ENCODE measurements around the gene ZNF839. TPM values are rescaled to one million over a fixed set of nuclear protein-coding genes. Genes with fewer than 3 reads are reported as not detected.

Gene ZNF839
- total RNA-seq, 1 donor from 2014 or later = 9.8 TPM

DNA sequence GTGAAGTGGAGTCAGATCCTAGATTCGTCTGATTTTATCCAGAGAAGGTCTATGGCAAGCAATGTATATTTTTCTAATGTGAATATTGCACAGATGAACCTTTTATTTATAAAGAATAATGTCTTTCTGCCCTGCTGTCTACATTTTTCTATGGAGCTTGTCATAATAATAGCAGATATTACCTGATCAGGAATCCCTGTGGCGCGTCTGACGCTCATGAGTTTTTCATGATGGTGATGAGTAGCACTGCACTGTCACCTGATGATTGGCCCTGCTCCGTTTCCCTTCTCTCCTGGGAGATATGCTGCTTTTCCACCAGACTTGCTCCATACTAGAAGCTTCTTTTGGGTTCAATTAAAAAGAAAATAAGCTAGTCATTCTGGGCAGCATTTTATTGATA, 22.7 kb downstream of the ZNF839 start:
- TF ChIP-seq, protein P1, sequence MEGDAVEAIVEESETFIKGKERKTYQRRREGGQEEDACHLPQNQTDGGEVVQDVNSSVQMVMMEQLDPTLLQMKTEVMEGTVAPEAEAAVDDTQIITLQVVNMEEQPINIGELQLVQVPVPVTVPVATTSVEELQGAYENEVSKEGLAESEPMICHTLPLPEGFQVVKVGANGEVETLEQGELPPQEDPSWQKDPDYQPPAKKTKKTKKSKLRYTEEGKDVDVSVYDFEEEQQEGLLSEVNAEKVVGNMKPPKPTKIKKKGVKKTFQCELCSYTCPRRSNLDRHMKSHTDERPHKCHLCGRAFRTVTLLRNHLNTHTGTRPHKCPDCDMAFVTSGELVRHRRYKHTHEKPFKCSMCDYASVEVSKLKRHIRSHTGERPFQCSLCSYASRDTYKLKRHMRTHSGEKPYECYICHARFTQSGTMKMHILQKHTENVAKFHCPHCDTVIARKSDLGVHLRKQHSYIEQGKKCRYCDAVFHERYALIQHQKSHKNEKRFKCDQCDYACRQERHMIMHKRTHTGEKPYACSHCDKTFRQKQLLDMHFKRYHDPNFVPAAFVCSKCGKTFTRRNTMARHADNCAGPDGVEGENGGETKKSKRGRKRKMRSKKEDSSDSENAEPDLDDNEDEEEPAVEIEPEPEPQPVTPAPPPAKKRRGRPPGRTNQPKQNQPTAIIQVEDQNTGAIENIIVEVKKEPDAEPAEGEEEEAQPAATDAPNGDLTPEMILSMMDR (IDR thresholded peaks at IDR 0.05; ENCODE audit: insufficient read depth, low read length, poor library complexity, severe bottlenecking) = no peak

DNA sequence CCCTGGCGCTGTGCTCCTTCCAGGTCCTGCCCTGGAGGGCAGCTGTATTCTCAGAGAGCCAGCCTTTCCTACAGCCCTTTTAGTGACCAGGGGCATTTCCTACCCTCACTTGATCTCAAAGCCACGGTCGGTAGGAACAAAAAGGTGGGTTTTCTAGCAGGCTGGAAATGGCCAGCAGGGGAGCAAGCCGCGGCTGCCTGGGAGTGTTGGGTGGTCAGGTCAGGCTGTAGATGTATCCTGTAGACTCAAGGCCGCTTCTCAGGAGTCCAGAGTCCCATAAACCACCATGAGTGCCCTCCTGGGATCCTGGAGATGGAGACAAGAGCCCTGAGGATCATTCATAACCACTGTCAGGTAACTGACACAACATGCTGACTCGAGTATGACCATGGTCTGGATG, 24.5 kb downstream of the ZNF839 start:
- H3K36me3 ChIP-seq (ENCODE audit: control insufficient read depth, insufficient read depth, low read length) = peaks cover 1% of the 10 kb centered on the region
- TF ChIP-seq, protein P1 (IDR thresholded peaks at IDR 0.05; ENCODE audit: insufficient read depth, low read length, poor library complexity, severe bottlenecking) = no peak
- DNase-seq (ENCODE audit: low read depth) = no peak
- no peak overlapping the region for H3K4me3 ChIP-seq (ENCODE audit: low read depth, low read length)
- no peaks in the 10 kb centered on the region for H3K27me3 ChIP-seq (ENCODE audit: control insufficient read depth, insufficient read depth, low read length)

More for the DNA sequence above, 22.7 kb downstream of the ZNF839 start:
- H3K27me3 ChIP-seq (ENCODE audit: control insufficient read depth, insufficient read depth, low read length) = no peaks in the 10 kb centered on the region
- peaks cover 1% of the 10 kb centered on the region for H3K36me3 ChIP-seq (ENCODE audit: control insufficient read depth, insufficient read depth, low read length)
- H3K4me3 ChIP-seq (ENCODE audit: low read depth, low read length) = no peak overlapping the region
- DNase-seq (ENCODE audit: low read depth) = no peak

DNA sequence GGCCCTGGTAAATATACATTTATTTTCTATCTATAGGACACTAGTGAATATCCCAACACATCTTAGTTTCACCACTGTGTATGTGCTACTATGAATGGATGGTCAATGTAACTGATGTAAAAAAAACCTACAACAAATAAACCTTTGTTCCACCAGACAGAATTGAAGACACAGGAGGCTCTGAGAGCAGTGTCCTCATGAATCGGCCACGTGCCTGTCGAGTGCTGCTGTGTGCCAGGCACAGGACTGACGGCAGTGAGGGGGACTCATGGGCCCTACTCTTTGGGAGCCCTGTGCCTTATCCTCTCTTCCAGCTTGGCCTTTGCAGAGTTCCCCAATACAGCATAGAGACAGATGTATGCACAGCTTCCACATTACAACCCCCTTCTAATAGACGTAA, 24.9 kb downstream of the ZNF839 start:
- no peak for DNase-seq (ENCODE audit: low read depth)
- Histone ChIP-seq H3K4me3 (ENCODE audit: low read depth, low read length) (no peak overlapping the region), H3K36me3 (ENCODE audit: control insufficient read depth, insufficient read depth, low read length) (peaks cover 1% of the 10 kb centered on the region), H3K27me3 (ENCODE audit: control insufficient read depth, insufficient read depth, low read length) (no peaks in the 10 kb centered on the region)
- TF ChIP-seq, protein P1 (IDR thresholded peaks at IDR 0.05; ENCODE audit: insufficient read depth, low read length, poor library complexity, severe bottlenecking) = no peak

DNA sequence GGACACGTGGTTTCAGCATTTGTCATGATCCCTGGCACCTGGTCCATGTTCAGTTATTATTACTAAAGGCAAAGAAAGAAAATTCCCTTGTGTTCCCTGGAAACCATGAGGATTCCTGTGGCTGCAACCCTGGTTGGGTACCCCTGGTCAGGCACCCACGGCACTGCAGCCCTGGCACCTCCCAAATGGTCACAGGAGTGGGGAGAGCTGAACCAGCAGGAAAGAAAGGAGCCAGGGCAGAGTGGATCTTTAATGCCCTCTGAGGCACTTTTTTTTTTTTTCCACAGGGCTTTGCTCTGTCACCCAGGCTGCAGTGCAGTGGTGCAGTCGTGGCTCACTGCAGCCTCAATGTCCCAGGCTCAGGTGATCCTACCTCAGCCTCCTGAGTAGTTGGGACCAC, 25.7 kb downstream of the ZNF839 start:
- no peak overlapping the region for H3K4me3 ChIP-seq (ENCODE audit: low read depth, low read length)
- peaks cover 1% of the 10 kb centered on the region for H3K36me3 ChIP-seq (ENCODE audit: control insufficient read depth, insufficient read depth, low read length)
- DNase-seq (ENCODE audit: low read depth) = no peak
- TF ChIP-seq, protein P1 (IDR thresholded peaks at IDR 0.05; ENCODE audit: insufficient read depth, low read length, poor library complexity, severe bottlenecking) = no peak
- no peaks in the 10 kb centered on the region for H3K27me3 ChIP-seq (ENCODE audit: control insufficient read depth, insufficient read depth, low read length)

DNA sequence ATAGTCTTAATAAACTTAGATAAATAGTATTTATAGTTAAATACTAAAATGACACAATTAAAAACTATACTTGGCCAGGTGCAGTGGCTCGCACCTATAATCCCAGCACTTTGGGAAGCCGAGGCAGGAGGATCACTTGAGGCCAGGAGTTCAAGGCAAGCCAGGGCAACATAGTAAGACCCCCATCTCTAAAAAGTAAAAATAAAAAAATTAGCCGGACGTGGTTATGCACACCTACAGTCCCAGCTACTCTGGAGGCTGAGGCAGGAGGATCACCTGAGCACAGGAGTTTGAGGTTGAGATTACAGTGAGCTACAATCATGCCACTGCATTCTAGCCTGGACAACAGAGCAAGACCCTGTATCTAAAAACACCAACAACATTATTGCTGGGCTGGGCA, 27.1 kb downstream of the ZNF839 start:
- Histone ChIP-seq H3K27me3 (ENCODE audit: control insufficient read depth, insufficient read depth, low read length) (no peaks in the 10 kb centered on the region), H3K36me3 (ENCODE audit: control insufficient read depth, insufficient read depth, low read length) (peaks cover 1% of the 10 kb centered on the region), H3K4me3 (ENCODE audit: low read depth, low read length) (no peak overlapping the region)
- no peak for DNase-seq (ENCODE audit: low read depth)
- TF ChIP-seq, protein P1 (IDR thresholded peaks at IDR 0.05; ENCODE audit: insufficient read depth, low read length, poor library complexity, severe bottlenecking) = no peak

DNA sequence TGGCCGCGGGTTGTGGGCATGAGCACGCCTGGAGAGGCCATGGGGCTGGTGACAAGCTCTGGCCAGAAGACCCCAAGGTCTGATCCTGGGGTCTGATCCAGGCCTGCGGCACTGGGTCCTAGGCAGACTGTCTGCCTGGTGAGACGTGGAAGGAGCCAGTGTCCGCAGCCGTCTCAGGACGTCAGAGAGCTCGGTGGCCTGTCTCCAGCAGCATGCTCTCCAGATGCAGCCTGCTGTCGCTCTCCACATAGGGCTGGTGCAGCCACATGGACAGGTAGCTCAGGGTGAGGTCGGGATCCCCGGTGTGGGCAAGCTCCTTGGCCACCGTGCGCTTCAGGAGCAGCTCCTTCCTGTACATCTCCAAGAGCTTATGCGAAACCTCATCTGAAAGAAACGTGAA, 28.8 kb downstream of the ZNF839 start:
- Histone ChIP-seq H3K36me3 (ENCODE audit: control insufficient read depth, insufficient read depth, low read length) (peaks cover 1% of the 10 kb centered on the region), H3K4me3 (ENCODE audit: low read depth, low read length) (no peak overlapping the region)
- TF ChIP-seq, protein P1 (IDR thresholded peaks at IDR 0.05; ENCODE audit: insufficient read depth, low read length, poor library complexity, severe bottlenecking) = no peak

More for the DNA sequence above, 28.8 kb downstream of the ZNF839 start:
- H3K27me3 ChIP-seq (ENCODE audit: control insufficient read depth, insufficient read depth, low read length) = no peaks in the 10 kb centered on the region
- no peak for DNase-seq (ENCODE audit: low read depth)
